OCI-LY7 (cell line): ENCODE data around the gene FAM229A. TPM values are rescaled to one million over a fixed set of nuclear protein-coding genes. Genes with fewer than 3 reads are reported as not detected.

Source experiments
- BruUV-seq: library from RNA; stranded (reverse); fragments of 400-500 nt; replicated peaks from 2 replicates; lab custom pipeline; 2021; lab: Mats Ljungman, UMichigan
- CTCF ChIA-PET: fragments of 300-600 bp; sonication (Branson Sonifier 250); formaldehyde crosslinking; loops from one replicate; lab custom pipeline; 2022; ENCODE audit warnings: antibody characterized with exemption; ENCODE audit not compliant: unreplicated experiment; lab: Charles Lee
- POLR2A ChIA-PET: fragments of 300-600 bp; sonication (Branson Sonifier 250); formaldehyde crosslinking; loops from one replicate; lab custom pipeline; 2022; ENCODE audit warnings: antibody characterized with exemption; lab: Charles Lee
- DNase-seq: peaks from one replicate; pipeline ENCODE4 v3.0.0-alpha.2; 2015; ENCODE audit warnings: low spot score
- H2AFZ ChIP-seq: fragments of 200-600 bp; sonication (generic), shearing (Covaris generic); 2 replicates; pipeline ENCODE4 v1.6.1; 2014; ENCODE audit warnings: mild to moderate bottlenecking, antibody characterized with exemption, low read length, moderate library complexity
- H3K27ac ChIP-seq: fragments of 200-600 bp; sonication (generic); 2 replicates; pipeline ENCODE4 v1.5.1; 2014; ENCODE audit warnings: mixed run types, low read depth, mild to moderate bottlenecking, moderate library complexity, low read length, inconsistent platforms; ENCODE audit not compliant: poor library complexity, severe bottlenecking
- H3K36me3 ChIP-seq: fragments of 200-600 bp; sonication (generic); 2 replicates; pipeline ENCODE4 v1.6.1; 2014; ENCODE audit warnings: mild to moderate bottlenecking, antibody characterized with exemption, low read length, moderate library complexity, mixed read lengths; ENCODE audit not compliant: insufficient read depth
- H3K4me1 ChIP-seq: fragments of 200-600 bp; sonication (generic); 2 replicates; pipeline ENCODE4 v1.5.1; 2014; ENCODE audit warnings: mild to moderate bottlenecking, low read length; ENCODE audit not compliant: insufficient read depth, poor library complexity, severe bottlenecking
- H3K4me2 ChIP-seq: fragments of 200-600 bp; sonication (generic); 2 replicates; pipeline ENCODE4 v1.6.1; 2014; ENCODE audit warnings: mild to moderate bottlenecking, low read length
- H3K4me3 ChIP-seq: fragments of 200-600 bp; sonication (generic); 2 replicates; pipeline ENCODE4 v1.5.1; 2014; ENCODE audit warnings: mild to moderate bottlenecking, low read depth, low read length; ENCODE audit not compliant: poor library complexity, severe bottlenecking
- H3K79me2 ChIP-seq: fragments of 200-600 bp; sonication (generic); 2 replicates; pipeline ENCODE4 v1.6.1; 2016; ENCODE audit warnings: low read depth, mild to moderate bottlenecking, low read length, moderate library complexity, mixed read lengths; ENCODE audit not compliant: insufficient read depth
- H3K9me2 ChIP-seq: fragments of 200-600 bp; sonication (generic); 2 replicates; pipeline ENCODE4 v1.6.1; 2016; ENCODE audit warnings: mild to moderate bottlenecking, low read length, mixed read lengths; ENCODE audit not compliant: insufficient read depth
- H3K9me3 ChIP-seq: fragments of 200-600 bp; sonication (generic); 2 replicates; pipeline ENCODE4 v1.6.1; 2014; ENCODE audit warnings: mild to moderate bottlenecking, mixed run types, low read length, mixed read lengths
- H4K20me1 ChIP-seq: fragments of 200-600 bp; sonication (generic); 2 replicates; pipeline ENCODE4 v1.6.1; 2014; ENCODE audit warnings: mild to moderate bottlenecking, antibody characterized with exemption, low read length, moderate library complexity, mixed read lengths; ENCODE audit not compliant: insufficient read depth
- EZH2phosphoT487 ChIP-seq: fragments of 200-600 bp; sonication (generic); IDR thresholded peaks from 2 replicates; pipeline ENCODE4 v1.6.1; 2018; ENCODE audit warnings: low read depth, borderline replicate concordance, mild to moderate bottlenecking, mixed run types, antibody characterized with exemption, low read length, moderate library complexity, mixed read lengths
- intact Hi-C: fragments of 100-400 bp; cut with micrococcal nuclease; formaldehyde crosslinking; loops from one replicate; pipeline ENCODE4 v1.10.0; 2022; ENCODE audit not compliant: unreplicated experiment
- total RNA-seq, 2 experiments: library from RNA; depleted of rRNA in 1 of 2; stranded (reverse); fragments of >200 nt in 1 of 2; shearing (Covaris generic) in 1 of 2; gene quantifications; 2 replicates each; pipeline ENCODE4 v1.2.3, GENCODE V29; 2014 to 2022
- TF ChIP-seq, protein P1 (sequence below): fragments of 200-600 bp; sonication (generic); conservative IDR thresholded peaks from 2 replicates; pipeline ENCODE4 v1.5.1; 2014; ENCODE audit warnings: mild to moderate bottlenecking, antibody characterized with exemption, low read length, moderate library complexity, mixed read lengths

The FAM229A gene
- total RNA-seq, 2 experiments from 2014 or later = 3.2 to 16.5 TPM

DNA sequence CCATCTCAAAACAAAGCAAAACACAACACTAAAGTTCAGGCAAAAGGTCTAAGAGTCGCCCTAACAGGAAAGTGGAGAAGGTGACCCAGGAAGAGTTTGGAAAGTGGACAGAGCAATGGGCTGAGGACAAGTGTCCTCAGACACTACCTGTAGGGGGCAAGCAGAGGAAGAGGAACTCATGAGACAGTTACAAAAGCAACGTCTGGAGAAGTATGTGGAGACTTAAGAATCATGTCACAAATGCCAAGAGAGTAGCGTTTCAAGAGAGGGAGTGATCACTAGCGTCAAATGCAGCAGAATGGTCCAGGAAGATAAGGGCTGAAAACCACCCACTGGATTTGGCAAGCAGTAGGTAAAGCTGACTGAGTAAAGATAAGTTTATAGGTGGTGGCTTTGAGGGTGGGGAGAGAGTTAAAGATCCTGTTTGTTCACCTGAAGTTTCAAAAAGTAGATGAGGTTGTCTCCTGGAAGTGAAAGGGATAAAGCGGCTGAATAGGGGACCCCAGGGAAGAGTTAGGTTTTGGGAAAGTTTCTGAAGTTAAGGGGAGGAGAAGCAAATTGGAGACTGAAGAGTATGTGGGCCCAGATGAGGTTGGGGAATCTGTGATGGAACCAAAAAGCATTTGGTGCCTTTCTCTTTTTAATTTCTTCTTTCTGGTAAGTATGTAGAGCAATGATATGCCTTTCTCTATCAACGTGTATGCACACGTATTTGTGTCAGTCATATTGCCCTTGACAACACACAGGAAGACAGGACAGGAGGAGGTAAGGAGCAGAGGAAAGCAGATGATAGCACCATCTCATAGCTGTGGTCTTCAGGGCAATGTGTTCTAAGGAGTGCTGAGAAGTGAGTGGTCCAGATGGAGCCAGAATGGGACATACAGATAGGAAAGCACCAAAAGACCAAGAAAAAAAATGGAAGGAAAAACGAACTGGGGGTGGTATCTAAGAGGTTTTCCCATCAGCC lies 28.9 kb upstream of the FAM229A start:
- TF ChIP-seq, protein P1, sequence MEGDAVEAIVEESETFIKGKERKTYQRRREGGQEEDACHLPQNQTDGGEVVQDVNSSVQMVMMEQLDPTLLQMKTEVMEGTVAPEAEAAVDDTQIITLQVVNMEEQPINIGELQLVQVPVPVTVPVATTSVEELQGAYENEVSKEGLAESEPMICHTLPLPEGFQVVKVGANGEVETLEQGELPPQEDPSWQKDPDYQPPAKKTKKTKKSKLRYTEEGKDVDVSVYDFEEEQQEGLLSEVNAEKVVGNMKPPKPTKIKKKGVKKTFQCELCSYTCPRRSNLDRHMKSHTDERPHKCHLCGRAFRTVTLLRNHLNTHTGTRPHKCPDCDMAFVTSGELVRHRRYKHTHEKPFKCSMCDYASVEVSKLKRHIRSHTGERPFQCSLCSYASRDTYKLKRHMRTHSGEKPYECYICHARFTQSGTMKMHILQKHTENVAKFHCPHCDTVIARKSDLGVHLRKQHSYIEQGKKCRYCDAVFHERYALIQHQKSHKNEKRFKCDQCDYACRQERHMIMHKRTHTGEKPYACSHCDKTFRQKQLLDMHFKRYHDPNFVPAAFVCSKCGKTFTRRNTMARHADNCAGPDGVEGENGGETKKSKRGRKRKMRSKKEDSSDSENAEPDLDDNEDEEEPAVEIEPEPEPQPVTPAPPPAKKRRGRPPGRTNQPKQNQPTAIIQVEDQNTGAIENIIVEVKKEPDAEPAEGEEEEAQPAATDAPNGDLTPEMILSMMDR = no peak
- TF ChIP-seq EZH2phosphoT487 = no peak
- DNase-seq = no peak
- Histone ChIP-seq H4K20me1 (no peaks in the 10 kb centered on the region), H3K36me3 (peaks cover 21% of the 10 kb centered on the region; the same call in 1 of the 2 replicates), H3K9me3 (no peaks in the 10 kb centered on the region), H3K9me2 (no peaks in the 10 kb centered on the region), H3K79me2 (peaks cover 8% of the 10 kb centered on the region; the same call in 1 of the 2 replicates), H2AFZ (no peak overlapping the region), H3K4me3 (no peak overlapping the region), H3K4me2 (no peak overlapping the region), H3K4me1 (peaks cover 14% of the 10 kb centered on the region), H3K27ac (no peak overlapping the region)
- no TSS peak for BruUV-seq
- CTCF ChIA-PET = no interaction called here
- POLR2A ChIA-PET = interaction anchor here (0.6 kb wide), 1 partner anchor 82 kb away, joined by 4 read pairs; no protein-coding TSS in a partner anchor
- intact Hi-C loops = no loop called here

DNA sequence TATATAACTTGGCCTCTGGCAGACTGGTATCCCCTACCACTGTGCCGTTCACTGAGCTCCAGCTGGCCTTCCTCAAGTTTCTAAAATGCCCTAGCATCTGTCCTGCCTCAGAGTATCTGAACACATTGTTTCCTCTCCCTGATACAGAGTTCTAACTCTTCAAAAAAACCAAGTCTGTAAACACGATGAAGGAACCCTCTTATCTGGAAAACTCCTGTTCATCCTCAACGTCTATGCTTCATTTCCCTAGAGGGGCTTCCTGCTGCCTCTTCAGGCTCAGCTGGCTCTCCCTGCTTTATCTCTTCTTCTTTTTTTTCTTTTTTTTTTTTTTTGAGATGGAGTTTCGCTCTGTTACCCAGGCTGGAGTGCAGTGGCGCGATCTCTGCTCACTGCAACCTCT lies 26.4 kb upstream of the FAM229A start:
- no peaks in the 10 kb centered on the region for H3K9me3 ChIP-seq
- no peak overlapping the region for H3K4me2 ChIP-seq
- H3K9me2 ChIP-seq = no peaks in the 10 kb centered on the region
- H4K20me1 ChIP-seq = no peaks in the 10 kb centered on the region
- DNase-seq = no peak
- intact Hi-C loops = no loop called here
- peaks cover 9% of the 10 kb centered on the region for H3K4me1 ChIP-seq
- no peak overlapping the region for H3K4me3 ChIP-seq
- no TSS peak for BruUV-seq
- no peak for TF ChIP-seq EZH2phosphoT487
- TF ChIP-seq, protein P1 = no peak
- H3K36me3 ChIP-seq = peaks cover 44% of the 10 kb centered on the region
- H3K79me2 ChIP-seq = peaks cover 7% of the 10 kb centered on the region; the same call in 1 of the 2 replicates
- CTCF ChIA-PET = no interaction called here
- no peak overlapping the region for H2AFZ ChIP-seq
- H3K27ac ChIP-seq = no peak overlapping the region
- POLR2A ChIA-PET = no interaction called here
